NCI-H345 (cell line): Measurements from ENCODE around the gene TSPAN31.
A peak's percentile ranks its signal among the peaks of the same experiment; 100 is the strongest.

Source experiments
- DNase-seq: peaks from one replicate; lab custom pipeline; 2025; lab: John Stamatoyannopoulos, UW

Gene TSPAN31

DNA sequence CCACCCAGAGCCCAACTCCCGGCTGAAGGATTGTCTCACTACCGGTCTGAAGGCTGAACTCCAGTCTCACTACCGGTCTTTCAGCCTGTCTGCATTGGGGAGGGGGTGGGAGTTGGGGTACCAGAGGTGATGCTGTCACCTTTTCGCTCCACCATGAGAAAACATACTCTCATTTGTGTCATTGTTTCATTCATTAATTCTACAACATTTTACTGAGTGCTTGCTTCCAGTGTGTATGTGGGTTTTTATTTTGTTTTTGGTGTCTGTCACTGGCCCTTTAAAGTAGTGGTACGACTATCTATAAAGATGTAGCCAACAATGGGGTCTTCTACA, 7.8 kb downstream of the TSPAN31 start:
- no peak for DNase-seq

DNA sequence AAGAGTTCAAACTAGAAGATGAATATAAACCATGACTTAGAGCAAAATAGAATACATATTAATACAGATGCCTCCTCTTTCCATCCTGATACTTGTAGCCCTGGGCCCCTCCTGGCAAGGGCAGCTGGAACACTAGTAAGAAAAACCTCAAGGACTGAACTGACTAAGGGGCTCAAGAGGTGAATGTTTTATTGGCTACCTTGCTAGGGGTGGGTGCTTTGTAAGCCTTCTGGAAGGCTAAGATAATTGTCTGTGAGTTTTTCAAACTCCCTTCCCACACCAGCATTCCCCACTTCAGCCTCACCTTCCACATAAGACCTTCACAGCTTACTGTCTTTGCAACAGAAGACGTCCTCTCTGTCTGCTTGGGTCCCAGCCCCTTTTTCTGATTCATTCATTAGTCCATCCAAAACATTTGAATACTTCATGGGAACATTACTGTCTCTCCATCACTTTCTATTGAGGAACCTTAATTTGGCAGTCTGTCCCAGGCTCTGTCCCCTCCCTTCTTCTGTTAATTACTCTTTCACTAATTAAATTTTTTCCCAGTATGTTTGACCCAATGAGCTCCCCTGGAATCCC, 9.0 kb downstream of the TSPAN31 start:
- DNase-seq = no peak

DNA sequence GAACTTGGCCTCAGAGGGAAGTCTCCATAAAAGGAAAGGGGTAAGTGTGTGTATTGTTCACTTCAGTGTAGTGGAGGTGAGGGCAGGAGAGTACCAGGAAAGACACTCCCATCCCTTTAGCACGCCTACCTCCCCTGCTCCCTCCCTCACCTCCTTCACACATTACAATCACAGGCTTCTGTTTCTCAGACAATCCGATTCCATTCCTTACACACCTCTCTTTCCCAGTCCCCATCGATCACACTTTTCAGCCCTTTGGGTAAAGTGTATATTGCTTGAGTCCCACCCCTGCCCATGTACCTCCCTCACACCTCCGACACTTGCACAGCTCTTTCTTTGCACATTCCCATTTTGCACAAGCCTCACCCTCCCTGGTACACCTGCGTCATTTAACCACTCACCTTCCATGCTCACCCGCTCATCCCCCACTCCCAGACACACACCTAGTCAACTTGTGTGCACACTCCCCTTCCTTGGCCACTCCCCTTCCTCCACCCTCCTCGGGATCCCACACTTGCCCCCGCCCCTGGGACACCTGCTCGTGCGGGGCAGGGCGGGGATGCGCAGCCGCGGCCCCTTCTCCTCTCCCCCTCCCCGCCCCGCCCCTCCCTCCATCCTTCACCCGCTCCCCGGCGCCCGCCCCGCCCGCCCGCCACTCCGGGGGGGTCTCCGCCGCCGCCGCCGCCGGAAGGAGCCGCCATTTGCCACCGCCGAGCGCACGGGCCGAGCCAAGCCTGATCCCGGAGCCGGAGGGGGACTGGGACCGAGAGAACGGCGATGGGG, 9.8 kb downstream of the TSPAN31 start, which contains the start of gene MARCHF9:
Gene MARCHF9 (plus strand): TSS at position 693 of the 783 bp plus-strand sequence. CDS start 426 bp downstream, outside the sequence.
- DNase-seq = peak; percentile 91

DNA sequence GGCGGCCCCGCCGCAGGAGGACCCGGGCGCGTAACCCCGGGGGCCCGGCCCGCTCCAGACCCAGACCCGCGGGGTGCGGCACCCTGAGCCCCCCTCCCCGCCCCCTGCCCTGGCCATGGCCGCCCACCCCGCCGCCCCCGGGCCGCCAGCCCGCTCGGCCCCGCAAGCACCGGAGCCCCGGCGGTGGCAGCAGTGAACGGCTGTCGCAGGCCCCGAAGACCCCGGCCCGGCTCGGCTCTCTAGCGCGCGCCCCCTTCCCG, 10.3 kb downstream of the TSPAN31 start:
- DNase-seq = no peak

DNA sequence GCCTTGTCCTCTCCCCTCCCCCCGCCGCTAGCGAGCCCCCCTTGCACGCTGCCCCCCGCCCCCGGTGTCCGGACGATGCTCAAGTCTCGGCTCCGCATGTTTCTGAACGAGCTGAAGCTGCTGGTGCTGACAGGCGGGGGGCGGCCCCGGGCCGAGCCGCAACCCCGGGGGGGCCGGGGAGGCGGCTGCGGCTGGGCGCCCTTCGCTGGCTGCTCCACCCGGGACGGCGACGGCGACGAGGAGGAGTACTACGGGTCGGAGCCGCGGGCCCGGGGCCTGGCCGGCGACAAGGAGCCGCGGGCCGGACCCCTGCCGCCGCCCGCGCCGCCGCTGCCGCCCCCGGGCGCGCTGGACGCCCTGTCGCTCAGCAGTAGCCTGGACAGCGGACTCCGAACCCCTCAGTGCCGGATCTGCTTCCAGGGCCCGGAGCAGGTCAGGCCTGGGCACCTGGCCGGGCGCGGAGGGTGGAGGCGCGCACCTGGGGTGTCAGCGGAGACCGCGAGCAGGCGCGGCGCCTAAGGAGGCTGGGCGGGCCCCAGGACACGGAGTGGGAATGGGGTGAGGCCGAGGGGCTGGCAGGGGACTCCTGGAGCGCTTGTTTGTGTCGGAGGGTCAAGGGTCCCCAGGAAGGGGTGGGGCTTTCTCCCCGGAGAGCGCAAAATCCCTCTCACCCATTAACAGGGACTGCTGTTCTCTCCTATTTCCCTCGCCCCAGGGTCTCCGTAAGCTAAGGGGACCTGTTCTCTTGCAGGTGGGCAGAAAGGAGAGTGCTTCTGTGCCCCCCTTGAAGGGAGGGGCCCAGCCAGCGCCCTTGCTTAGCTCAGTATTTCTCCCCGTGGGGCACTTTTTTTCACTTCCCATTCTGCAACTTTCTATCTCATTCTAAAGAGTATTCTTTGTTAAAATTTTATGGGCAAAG, 10.9 kb downstream of the TSPAN31 start:
- no peak for DNase-seq

DNA sequence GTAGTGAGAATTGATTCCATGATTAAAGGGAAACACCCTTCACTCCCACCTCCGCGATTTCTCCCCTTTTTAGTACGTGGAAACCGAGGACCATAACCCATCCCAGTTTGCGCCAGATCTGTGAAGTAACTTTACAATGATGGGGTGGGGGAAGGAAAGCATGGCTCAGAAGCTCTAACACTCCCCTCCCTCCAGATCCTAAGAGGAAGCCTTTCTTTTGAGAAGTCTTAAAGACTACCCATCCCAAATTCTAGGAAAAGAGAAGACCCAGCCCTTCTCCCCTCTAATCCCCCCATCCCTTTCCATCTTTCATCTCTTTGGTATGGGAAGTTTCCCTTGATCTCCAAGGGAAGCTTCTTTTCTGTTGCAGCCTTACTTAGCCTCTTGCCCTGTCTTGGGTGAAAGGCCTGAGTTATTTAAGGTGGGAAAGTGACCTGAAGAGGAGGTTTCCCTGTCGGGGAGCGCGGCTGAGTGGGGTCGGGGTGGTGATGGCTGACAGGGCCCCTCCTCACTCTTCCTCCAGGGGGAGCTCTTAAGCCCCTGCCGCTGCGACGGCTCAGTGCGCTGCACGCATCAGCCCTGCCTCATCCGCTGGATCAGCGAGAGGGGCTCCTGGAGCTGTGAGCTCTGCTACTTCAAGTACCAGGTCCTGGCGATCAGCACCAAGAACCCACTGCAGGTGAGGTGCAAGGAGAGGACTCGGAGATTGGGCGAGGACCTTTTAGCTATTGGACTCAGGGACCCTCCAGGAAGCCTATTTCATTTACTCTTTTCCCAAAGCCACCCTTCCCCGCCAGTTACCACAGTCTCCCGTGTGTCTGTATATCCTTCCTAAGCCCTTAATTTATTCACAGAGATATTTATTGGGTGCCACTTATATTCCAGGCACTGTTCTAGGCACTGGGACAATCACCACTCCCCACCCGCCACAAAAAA, 11.8 kb downstream of the TSPAN31 start:
- DNase-seq = no peak

DNA sequence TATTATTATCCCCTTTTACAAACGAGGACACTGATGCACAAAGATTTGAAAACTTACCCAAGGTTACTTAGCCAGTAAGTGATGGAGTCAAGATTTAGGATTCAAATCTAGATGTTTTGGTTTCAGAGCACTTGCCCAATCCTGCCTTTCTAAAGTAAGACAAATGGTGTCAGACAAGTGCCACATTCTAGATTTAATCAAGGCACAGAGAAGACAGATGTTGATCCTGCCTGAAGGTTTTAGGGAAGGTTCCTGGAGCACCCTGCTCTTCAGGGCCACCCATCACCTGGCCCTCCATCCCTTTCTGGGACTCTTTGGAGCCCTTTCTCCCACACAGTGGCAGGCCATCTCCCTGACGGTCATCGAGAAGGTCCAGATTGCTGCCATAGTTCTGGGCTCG, 12.9 kb downstream of the TSPAN31 start:
- no peak for DNase-seq

DNA sequence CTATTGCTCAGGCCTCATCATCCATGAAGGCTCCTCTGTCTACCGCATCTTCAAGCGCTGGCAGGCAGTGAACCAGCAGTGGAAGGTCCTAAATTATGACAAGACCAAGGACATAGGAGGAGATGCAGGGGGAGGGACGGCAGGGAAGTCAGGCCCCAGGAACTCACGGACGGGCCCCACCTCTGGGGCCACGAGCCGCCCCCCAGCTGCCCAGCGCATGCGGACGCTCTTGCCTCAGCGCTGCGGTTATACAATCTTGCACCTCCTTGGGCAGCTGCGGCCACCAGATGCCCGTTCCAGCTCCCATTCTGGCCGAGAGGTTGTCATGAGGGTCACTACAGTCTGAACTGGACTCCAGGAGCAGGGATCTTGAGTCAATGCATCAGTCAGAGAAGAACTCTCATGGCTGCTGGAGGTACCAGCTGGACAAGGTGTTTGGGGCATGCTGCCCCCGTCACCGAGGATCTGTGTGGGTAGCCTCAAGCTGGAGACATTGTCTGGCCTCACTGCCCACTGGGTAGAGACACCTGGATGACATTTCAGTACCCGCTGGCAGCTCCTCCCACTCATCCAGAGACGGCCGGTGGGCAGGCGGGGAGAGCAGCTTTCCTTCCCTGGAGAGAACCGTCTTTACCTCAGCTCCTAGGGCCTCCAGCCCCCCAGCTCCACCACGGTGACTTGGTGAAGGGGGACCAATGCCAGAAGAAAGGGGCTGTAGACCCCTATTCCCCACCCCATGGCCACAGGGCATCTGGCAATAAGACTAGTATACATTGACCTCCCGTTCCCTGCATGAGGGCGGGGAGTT, 13.9 kb downstream of the TSPAN31 start:
- DNase-seq = no peak

DNA sequence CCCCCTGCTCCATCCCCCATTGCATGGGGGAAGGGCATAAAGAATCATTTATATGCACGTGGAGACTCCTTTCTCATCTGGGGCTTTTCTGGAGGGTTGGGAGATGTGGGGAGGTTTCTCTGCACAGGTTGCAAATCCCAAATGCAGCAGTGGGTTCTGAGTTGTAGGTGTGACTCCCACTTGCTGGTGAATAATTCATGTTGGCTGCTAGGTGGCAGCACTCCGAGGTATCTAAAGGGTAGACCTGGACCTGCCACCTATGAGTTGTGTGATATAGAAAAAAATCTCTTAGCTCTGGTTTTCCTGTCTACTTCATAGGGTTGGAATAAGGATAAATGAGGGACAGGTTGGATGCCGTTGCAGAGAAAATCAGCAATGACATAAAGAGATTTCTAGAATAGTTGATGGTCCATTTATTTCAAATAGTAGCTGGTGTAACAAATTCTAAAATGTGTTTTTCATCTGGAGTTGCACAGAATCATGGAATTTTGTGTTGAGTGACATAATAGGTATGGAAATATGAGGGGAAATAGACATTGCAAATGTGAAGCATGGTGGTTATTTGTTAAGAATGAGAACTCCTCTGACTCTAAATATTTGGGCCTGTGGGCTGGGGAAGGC, 14.6 kb downstream of the TSPAN31 start:
- DNase-seq = peak; percentile 22

DNA sequence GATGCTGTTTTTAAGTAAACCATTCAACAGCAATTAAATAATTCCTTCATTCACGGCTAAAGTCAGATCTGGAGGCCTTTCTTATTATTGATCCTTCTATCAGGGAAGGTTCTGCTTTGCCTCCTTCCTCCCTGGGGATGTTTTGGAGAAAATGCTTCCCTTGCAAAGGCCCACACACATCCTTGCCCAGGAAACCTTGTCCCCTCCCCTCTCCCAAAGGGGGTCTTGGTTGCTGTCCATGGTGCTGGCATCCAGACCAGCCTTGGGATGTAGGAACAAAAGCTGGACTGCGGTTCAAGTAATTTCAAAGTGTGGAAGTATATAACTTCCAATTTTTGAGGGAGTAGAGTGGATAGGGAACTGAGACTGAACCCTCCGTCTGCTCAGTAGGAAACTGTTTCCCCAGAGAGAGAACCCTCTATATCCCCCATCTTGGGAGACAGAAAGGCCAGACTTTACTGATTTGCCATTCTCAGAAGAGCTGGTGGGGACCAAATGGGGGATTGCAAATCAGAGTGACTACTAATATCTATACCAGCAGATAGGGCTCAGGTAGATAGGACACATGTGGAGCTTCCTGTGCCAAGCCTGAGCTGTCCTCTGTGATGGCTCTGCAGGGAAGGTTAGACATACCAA, 15.6 kb downstream of the TSPAN31 start:
- DNase-seq = no peak

DNA sequence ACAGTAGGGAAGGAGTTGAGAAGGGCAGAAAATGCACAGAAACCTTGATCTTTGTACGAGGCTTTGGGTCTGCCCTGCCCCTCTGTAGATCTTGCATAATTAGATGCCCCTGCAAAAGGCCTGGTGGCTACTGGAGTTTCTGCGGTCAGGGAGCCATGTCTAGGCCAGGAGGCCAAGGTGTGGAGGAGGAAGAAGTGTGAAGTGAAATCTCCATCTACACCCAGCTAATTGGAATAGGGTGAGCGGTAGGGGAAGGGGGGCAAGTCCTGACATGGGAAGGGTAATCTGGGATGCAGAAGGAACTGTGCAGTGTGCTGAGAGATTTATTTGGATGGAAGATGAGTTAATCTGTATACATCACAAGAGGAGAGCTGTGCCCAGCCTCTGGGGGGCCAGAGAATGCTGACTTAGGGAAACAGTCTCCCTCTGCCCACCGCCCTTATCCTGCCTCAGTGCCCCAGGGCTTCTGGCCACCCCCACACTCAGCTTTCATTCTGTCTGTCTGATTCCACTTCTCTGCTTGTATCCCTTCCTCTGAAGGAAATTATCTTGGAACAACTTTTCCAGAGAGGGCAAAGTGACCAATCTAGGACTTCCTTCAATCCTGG, 16.7 kb downstream of the TSPAN31 start:
- DNase-seq = no peak

DNA sequence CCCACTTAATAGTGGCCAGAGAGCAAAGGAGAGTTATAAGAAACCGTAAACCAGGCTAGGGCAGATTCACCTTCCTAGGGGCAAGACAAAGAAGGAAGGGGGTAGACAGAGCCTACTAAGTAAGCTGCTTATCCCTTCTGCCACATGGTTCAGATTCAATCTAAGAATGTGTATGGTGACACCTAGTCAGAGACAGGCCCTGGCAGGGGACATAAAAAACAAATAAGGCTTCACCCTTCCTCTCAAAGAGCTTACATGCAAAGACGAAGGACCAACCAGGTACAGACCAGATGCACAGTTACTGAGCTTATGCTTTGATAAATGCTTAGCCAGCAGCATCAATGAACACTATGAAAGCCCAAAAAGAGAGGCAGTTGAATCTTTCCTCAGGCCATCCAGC, 17.6 kb downstream of the TSPAN31 start:
- DNase-seq = no peak

DNA sequence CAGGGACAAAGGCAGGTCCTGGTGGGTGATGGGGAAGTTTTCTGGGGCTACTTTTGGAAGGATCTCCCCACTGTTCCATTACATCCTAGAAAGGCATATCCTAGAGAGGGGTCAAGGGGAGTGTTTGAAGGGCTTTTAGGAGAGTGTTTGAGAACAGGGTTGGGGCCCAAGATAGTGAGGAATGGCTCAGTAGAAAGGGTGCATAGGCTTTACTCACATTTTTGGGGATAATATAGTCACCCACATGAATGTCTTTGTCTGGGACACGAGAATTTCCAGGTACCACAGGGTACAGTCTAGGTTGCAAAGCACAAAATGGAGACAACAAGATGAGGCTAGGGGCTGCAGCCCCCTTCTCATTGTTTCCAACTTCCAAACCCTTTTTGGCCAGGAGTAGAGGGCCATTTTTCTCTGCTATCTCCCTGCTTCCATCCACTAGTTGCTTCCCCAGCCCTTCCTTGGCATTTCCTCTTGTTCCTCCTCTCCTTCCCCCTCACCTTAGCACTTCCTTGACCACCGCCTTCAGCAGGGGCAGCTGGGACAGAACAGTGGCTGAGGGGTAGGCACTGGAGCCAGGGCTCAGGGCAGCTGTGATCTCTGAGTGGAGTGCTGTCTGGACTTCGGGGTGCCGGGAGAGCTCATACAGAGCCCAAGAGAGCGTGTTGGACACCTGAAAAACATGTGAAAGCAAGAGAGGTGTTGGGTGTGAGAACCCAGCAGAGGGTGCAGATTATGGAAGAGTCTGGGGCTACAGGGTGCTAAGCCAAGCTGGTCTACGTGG, 19.2 kb downstream of the TSPAN31 start:
- no peak for DNase-seq

DNA sequence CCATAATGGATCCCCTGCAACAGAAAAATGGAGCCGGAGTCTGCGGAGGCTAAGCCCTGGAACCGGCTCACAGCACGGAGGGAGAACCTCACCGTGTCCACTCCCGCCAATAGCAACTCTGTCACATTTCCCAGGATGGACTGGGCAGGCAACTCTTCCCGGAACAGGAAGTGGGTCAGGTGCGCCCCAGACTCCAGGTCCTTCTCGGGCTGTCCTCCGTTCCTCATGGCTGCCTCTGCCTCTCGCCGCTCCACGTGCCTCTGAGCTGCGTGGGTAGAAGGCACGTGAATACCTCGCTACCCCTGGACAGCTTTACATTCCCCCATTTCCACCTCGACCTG, 19.8 kb downstream of the TSPAN31 start:
- no peak for DNase-seq

DNA sequence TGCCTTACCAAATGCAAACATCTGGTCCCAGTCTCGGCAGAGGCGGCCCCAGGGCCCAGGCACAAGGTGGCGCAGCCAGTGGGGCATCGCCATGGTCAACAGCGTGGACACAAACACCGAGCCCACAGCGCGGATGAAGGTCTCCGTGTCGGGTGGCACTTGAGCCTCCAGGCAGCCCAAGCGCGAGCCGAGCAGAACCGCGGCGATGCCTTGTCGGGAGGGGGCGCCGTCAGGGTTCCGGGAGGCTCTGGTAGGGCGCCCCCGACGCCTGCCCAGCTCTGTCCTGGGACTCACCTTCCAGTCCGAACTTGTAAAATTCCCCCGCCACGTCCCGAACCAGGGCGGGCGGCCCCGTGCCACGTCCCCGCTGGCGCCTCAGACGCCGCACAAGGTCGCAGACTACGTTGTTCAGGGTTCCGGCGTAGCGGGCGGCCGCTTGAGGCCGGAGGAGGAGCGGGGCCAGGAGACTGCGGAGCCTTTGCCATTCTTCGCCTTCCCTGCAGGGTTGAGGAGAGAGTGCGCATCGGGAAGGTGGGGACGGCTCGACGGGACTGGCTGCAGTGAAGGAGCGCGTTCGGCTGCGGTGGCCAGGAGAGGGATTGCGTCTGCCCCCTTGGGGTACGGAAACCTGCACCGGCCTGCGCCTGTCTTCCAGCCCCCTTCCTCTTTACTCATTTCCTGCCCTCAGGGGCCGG, 20.3 kb downstream of the TSPAN31 start:
- peak; percentile 20 for DNase-seq

DNA sequence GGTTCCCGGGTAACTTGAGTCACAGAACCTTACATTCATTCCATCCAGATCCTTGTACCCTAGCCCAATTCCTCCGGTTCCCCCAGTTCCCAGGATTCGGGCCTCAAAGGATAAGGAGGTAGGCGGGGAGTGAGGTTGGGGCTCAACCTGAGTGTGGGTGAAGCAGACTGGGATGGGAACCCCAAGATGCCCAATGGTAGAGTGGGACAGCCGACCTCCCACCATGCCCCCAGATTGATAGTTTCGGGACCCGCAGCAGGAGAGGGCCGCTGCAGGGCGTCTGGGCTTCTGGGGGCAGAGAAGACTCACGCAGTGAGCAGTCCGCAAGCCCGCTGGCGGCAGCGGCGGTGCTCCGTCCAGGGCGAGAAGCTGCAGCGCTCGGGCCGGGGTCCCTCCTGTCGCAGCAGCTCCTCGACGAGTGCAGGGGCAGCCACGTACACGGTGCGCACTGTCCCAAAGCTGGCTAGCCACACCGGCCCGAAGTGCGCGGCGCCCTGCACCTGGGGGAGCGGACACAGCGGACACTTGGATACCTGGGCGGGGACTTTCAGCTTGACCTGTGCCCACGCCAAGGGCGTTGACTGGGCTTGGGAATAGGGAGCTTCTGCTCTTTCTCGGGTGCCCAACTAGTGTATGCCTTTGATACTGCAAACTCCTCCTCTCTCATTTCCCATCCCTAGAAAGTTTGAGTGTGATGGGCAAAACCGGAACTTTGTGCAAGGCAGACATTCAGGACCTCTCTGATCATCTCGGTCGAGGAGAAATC, 21.0 kb downstream of the TSPAN31 start:
- DNase-seq = no peak

DNA sequence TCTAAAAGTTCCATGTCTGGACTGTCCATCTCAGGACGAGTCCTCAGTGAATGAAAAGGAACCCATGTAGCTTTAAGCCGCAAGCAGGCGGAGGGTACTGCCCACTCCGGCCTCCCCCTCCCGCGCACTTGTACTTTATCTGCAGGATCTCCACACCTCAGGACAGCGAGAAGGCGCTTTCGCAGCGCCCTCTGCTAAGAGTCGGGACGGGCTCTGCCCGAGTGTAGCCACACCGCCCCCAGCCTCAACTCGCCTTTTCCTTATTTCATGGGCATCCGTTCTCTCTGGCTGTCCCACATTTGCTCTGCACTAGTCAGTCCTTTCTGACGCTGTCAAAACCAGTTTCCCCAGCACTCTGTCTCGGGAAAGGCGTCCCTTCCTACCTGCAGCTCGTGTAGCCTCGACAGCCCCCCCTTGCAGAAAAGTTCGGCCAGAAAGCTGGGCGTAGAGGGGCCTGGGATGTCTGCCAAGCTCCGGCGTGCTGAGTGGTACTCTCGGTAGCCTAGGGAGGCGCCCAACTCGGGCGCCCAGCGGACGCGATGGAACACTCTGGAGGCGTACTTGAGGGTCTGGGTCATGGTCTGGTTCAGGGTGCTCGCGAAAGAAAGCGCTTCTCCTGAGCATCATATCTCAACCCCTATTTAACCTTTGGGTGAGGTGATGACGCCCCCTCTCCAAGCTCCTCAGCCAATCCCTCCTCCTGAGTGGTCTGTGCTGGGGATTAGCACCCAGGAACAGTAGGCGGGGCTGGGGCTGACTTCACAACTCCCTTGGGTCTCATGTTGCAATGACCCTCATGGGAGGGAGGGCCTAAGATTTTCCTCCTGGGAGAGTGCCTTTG, 21.8 kb downstream of the TSPAN31 start, which contains the start of gene CYP27B1:
Gene CYP27B1 (minus strand): TSS at position 615 of the 841 bp plus-strand sequence. CDS start 37 bp downstream, at position 578.
- DNase-seq = peak; percentile 58
